COLO668 (cell line): ENCODE data around the gene DDAH1.

ENCODE experiments used
- DNase-seq: peaks from one replicate; lab custom pipeline; 2025; ENCODE audit not compliant: unreplicated experiment; lab: John Stamatoyannopoulos, UW

DDAH1 gene

GRCh38 chr1:85308833-85309350, 156.1 kb downstream of the DDAH1 start:
- no peak for DNase-seq

DNA sequence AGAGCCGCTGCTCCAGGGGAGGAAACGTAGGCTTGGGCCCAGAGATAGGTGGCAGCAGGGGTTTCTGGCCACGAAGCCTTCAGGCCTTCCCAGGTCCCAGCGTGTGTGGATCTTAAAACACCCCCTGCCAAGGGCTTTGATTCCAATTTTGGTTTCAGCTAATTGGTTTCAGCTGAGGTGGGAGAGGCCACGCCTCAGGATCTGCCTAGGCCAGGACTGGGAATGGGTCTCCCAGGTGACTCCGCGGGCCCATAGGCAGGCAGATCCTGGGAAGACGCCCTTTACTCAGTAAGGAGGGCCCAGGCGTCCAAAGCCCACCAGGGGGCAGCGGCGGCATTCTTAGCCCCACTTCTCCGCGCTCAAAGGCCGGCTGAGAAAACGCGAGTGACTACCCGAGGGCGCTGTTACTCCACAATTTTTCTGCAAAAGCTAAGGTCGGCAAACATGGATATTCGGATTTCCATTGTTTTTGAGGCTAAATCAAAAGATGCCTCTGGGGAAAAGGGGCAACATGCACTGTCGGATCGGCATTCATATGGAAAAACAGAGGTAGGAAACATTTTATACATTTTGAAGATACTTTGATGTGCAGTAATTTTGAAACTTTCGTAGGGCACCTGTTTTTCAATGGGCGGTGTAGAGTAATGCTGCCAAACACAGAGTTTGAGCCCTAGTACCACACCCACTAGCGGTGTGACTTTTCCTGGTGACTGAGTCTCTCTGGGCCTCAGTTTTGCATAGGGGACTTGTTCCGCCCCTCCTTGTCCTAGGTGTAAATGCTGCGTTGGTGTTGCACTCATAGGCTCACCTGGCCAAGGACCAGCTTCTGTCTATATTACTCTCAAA, 156.7 kb downstream of the DDAH1 start:
- DNase-seq, result peak; percentile 84

DNA sequence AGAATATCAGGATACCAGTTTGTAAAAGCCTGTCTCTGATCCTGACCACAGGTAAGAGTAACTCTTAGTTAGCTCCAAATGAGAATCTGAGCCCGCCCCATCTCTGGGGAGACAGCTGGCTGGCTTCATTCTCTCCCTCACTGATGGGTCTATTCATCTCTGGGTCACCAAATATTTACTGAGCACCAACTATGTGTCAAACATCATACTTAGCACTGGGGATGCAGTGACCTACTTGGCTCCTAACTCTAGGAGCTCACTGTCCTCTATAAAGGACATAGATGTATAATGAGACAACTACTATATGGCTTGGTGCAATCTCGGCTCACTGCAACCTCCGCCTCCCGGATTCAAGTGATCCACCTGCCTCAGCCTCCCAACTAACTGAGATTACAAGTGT, 158.7 kb downstream of the DDAH1 start:
- DNase-seq, result no peak

- DNase-seq, result no peak
Measured at GRCh38 chr1:85303440-85304162, 161.4 kb downstream of the DDAH1 start.

- DNase-seq, result no peak
Measured at GRCh38 chr1:85300140-85300539, 164.8 kb downstream of the DDAH1 start.

- peak; percentile 60 for DNase-seq
Measured at GRCh38 chr1:85297855-85298629, 166.9 kb downstream of the DDAH1 start.

- DNase-seq, result no peak
Measured at GRCh38 chr1:85297538-85297854, 167.5 kb downstream of the DDAH1 start.

DNA sequence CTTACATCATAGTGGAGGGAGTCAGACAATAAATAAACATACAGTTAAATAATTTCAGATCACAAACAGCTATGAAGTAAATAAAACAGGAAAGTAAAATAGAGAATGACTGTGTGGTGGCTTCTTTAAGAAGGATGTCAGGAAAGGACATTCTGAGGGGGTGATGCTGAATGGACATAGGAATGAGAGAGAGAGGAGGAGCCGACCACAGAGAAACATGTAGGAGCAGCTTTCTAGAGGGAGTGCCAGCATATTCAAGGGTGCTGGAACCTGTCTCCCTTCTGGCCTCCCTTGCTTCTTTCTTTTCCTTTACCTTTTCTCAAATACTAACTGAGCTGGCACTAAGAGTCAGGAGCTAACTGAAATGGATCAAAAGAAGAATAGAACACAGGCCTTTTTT, 168.0 kb downstream of the DDAH1 start:
- DNase-seq, result no peak

DNA sequence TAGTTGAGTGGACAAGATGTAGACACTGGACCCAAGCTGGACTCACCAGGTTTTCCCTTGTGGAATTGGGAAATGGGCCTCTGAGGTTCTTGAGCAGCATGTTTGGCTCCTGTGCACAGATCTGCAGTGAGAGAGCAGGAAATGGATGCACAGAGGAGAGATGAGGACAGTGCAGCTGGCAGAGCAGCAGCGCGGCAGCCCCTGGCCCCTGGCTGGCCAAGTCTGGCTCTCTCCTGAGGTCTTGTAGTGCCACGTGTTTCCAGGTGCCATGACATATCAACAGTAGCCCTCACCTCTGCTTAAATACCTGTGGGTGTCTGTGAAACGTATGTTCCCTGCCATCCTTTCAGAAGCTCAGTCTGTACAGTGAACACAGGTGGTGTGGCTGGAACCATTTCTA, 169.3 kb downstream of the DDAH1 start:
- DNase-seq, result no peak

- no peak for DNase-seq
Measured at GRCh38 chr1:85295006-85295431, 169.9 kb downstream of the DDAH1 start.

GRCh38 chr1:85290826-85291225, 174.1 kb downstream of the DDAH1 start:
- no peak for DNase-seq

- no peak for DNase-seq
Measured at GRCh38 chr1:85289848-85290335, 175.1 kb downstream of the DDAH1 start.

DNA sequence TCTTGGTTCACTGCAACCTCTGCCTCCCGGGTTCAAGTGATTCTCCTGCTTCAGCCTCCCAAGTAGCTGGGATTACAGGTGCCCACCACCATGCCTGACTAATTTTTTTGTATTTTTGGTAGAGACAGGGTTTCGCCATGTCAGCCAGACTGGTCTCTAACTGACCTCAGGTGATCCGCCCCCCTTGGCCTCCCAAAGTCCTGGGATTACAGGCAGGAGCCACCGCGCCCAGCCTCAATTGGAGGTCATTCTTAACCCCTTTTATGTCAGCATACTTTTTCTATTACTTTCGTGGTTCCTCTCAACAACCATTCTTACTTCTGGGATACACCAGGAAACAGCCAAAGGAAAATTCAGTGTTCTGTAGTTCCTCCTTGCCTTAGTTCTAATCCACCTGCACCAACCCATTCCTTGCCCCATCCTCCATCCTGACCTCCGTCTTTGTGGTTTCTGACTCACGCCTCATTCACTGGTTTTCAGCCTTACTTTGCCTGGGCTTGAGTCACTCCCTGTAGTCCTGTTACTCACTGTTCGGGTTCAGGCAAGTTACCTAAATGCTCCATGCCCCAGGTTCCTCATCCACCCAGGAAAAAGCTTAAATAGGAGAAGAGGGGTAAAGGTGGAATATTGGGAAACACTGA, 175.6 kb downstream of the DDAH1 start:
- no peak for DNase-seq

- no peak for DNase-seq
Measured at GRCh38 chr1:85284202-85284601, 180.8 kb downstream of the DDAH1 start.

- peak; percentile 48 for DNase-seq
Measured at GRCh38 chr1:85283475-85284199, 181.3 kb downstream of the DDAH1 start.

GRCh38 chr1:85282424-85282823, 182.5 kb downstream of the DDAH1 start:
- DNase-seq, result no peak

DNA sequence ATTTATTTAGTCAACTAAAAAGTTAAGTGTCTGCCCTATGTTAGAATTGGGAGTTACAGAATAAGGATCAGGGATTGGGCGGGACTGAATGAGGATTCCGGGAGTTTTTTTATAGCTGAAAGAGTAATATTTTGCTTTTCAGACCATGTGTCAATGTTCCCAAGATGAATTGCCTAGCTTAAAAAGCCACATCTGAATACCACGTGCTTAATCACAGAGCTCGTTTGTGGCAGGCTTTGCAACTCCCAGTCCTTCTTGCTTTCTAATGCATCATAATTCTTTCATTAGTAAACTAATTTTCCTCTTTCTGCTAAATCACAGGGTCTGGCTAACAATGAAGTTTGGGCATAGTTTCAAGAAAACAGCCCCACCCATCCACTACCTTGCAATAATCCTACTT, 184.3 kb downstream of the DDAH1 start:
- DNase-seq, result no peak

DNA sequence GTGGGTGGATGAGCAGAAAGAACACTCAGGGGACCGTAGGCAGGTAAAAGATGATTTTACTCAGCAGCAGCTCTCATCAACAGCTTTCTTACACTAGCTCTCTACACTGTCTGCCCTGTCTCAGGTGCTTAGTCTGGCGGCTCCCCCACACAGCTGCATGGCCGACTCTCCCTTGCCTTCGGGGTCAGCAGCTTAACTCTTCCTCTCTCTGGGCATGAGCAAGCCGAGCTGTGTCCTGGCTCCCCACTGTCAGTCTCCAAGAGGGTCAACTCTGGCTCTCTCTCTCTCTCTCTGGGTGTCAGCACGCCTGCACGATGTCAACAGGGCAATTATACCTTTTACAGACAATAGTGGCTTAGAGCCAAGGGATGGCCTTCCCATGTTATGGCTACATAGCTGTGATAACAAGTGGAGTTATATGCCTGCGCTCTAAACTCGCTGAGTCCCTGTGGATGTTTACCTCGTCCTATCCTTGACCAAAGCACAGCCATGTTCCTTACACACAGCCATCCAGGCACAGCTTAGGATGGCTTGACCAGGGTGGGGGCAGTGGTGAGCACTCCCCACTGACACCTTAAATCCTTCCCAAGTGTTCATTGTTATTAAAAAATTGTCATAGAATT, 185.4 kb downstream of the DDAH1 start:
- DNase-seq, result no peak

GRCh38 chr1:85278853-85279314, 186.1 kb downstream of the DDAH1 start:
- no peak for DNase-seq

- DNase-seq, result no peak
Measured at GRCh38 chr1:85277802-85278201, 187.2 kb downstream of the DDAH1 start.
